ENCODE results near the gene TMTC4.
A peak's percentile ranks its signal among the peaks of the same experiment; 100 is the strongest.
"Not testable (repeated sequence)": the region's sequence is repeated elsewhere in the genome, so short reads cannot be mapped to it uniquely, and the experiment has no call there.

TMTC4 gene

GRCh38 chr13:100636441-100636840, 38.2 kb downstream of the TMTC4 start:
- no peak for DNase-seq (ENCODE audit: low spot score in 2 of 2)
- no peaks in the 10 kb centered on the region for H3K4me1 Mint-ChIP-seq
- H3K27ac Mint-ChIP-seq (ENCODE audit: low read depth) = no peak overlapping the region
- peaks cover 19% of the 10 kb centered on the region for H3K36me3 Mint-ChIP-seq (ENCODE audit: insufficient read depth)
- no peaks in the 10 kb centered on the region for H3K27me3 Mint-ChIP-seq
- H3K9me3 Mint-ChIP-seq = no peaks in the 10 kb centered on the region
- no peak overlapping the region for H3K4me3 Mint-ChIP-seq
- no peak for ATAC-seq (replicated peaks; ENCODE audit: extremely low read depth, poor library complexity, severe bottlenecking)

GRCh38 chr13:100636004-100636403, 38.6 kb downstream of the TMTC4 start:
- H3K9me3 Mint-ChIP-seq = no peaks in the 10 kb centered on the region
- no peak for DNase-seq (ENCODE audit: low spot score in 2 of 2)
- no peaks in the 10 kb centered on the region for H3K4me1 Mint-ChIP-seq
- no peak overlapping the region for H3K27ac Mint-ChIP-seq (ENCODE audit: low read depth)
- H3K36me3 Mint-ChIP-seq (ENCODE audit: insufficient read depth) = peaks cover 16% of the 10 kb centered on the region
- no peak overlapping the region for H3K4me3 Mint-ChIP-seq
- ATAC-seq (replicated peaks; ENCODE audit: extremely low read depth, poor library complexity, severe bottlenecking) = no peak
- H3K27me3 Mint-ChIP-seq = no peaks in the 10 kb centered on the region

GRCh38 chr13:100634696-100635095, 39.9 kb downstream of the TMTC4 start:
- no peaks in the 10 kb centered on the region for H3K4me1 Mint-ChIP-seq
- ATAC-seq (replicated peaks; ENCODE audit: extremely low read depth, poor library complexity, severe bottlenecking) (no peak), DNase-seq (ENCODE audit: low spot score in 2 of 2) (no peak)
- no peak overlapping the region for H3K4me3 Mint-ChIP-seq
- no peaks in the 10 kb centered on the region for H3K9me3 Mint-ChIP-seq
- H3K36me3 Mint-ChIP-seq (ENCODE audit: insufficient read depth) = peaks cover 16% of the 10 kb centered on the region
- no peak overlapping the region for H3K27ac Mint-ChIP-seq (ENCODE audit: low read depth)
- H3K27me3 Mint-ChIP-seq = no peaks in the 10 kb centered on the region

GRCh38 chr13:100633461-100633860, 41.1 kb downstream of the TMTC4 start:
- Mint-ChIP-seq H3K27me3 (no peaks in the 10 kb centered on the region), H3K9me3 (no peaks in the 10 kb centered on the region), H3K4me1 (no peaks in the 10 kb centered on the region), H3K36me3 (ENCODE audit: insufficient read depth) (peaks cover 20% of the 10 kb centered on the region), H3K27ac (ENCODE audit: low read depth) (peak overlapping the region; percentile 22), H3K4me3 (no peak overlapping the region)
- ATAC-seq (replicated peaks; ENCODE audit: extremely low read depth, poor library complexity, severe bottlenecking) (no peak), DNase-seq (ENCODE audit: low spot score in 2 of 2) (no peak)

- ATAC-seq (replicated peaks; ENCODE audit: extremely low read depth, poor library complexity, severe bottlenecking) (no peak), DNase-seq (ENCODE audit: low spot score in 2 of 2) (no peak)
- H3K36me3 Mint-ChIP-seq (ENCODE audit: insufficient read depth) = peaks cover 23% of the 10 kb centered on the region
- no peak overlapping the region for H3K4me3 Mint-ChIP-seq
- no peaks in the 10 kb centered on the region for H3K9me3 Mint-ChIP-seq
- H3K4me1 Mint-ChIP-seq = no peaks in the 10 kb centered on the region
- H3K27me3 Mint-ChIP-seq = no peaks in the 10 kb centered on the region
- no peak overlapping the region for H3K27ac Mint-ChIP-seq (ENCODE audit: low read depth)
These were observed 44.0 kb downstream of the TMTC4 start for GRCh38 chr13:100630555-100630954.

- DNase-seq (ENCODE audit: low spot score in 2 of 2) (no peak), ATAC-seq (replicated peaks; ENCODE audit: extremely low read depth, poor library complexity, severe bottlenecking) (no peak)
- Mint-ChIP-seq H3K27ac (ENCODE audit: low read depth) (no peak overlapping the region), H3K4me1 (no peaks in the 10 kb centered on the region), H3K36me3 (ENCODE audit: insufficient read depth) (peaks cover 27% of the 10 kb centered on the region), H3K27me3 (no peaks in the 10 kb centered on the region), H3K4me3 (no peak overlapping the region), H3K9me3 (no peaks in the 10 kb centered on the region)
These were observed 47.5 kb downstream of the TMTC4 start for GRCh38 chr13:100627120-100627519.

GRCh38 chr13:100625447-100625846, 49.1 kb downstream of the TMTC4 start:
- DNase-seq (ENCODE audit: low spot score in 2 of 2) (no peak), ATAC-seq (replicated peaks; ENCODE audit: extremely low read depth, poor library complexity, severe bottlenecking) (no peak)
- no peak overlapping the region for H3K27ac Mint-ChIP-seq (ENCODE audit: low read depth)
- H3K36me3 Mint-ChIP-seq (ENCODE audit: insufficient read depth) = peaks cover 25% of the 10 kb centered on the region
- peaks cover 4% of the 10 kb centered on the region for H3K4me1 Mint-ChIP-seq
- no peaks in the 10 kb centered on the region for H3K9me3 Mint-ChIP-seq
- no peaks in the 10 kb centered on the region for H3K27me3 Mint-ChIP-seq
- H3K4me3 Mint-ChIP-seq = no peak overlapping the region

GRCh38 chr13:100620792-100621191, 53.8 kb downstream of the TMTC4 start:
- DNase-seq (ENCODE audit: low spot score in 2 of 2) (no peak), ATAC-seq (replicated peaks; ENCODE audit: extremely low read depth, poor library complexity, severe bottlenecking) (no peak)
- H3K27ac Mint-ChIP-seq (ENCODE audit: low read depth) = no peak overlapping the region
- H3K36me3 Mint-ChIP-seq (ENCODE audit: insufficient read depth) = peaks cover 15% of the 10 kb centered on the region
- H3K27me3 Mint-ChIP-seq = no peaks in the 10 kb centered on the region
- no peak overlapping the region for H3K4me3 Mint-ChIP-seq
- peaks cover 8% of the 10 kb centered on the region for H3K4me1 Mint-ChIP-seq
- H3K9me3 Mint-ChIP-seq = no peaks in the 10 kb centered on the region

- H3K4me1 Mint-ChIP-seq = peaks cover 8% of the 10 kb centered on the region
- H3K9me3 Mint-ChIP-seq = no peaks in the 10 kb centered on the region
- peaks cover 10% of the 10 kb centered on the region for H3K36me3 Mint-ChIP-seq (ENCODE audit: insufficient read depth)
- no peak overlapping the region for H3K4me3 Mint-ChIP-seq
- H3K27me3 Mint-ChIP-seq = no peaks in the 10 kb centered on the region
- no peak overlapping the region for H3K27ac Mint-ChIP-seq (ENCODE audit: low read depth)
- DNase-seq (ENCODE audit: low spot score in 2 of 2) = no peak
- ATAC-seq (replicated peaks; ENCODE audit: extremely low read depth, poor library complexity, severe bottlenecking) = no peak
These were observed 54.7 kb downstream of the TMTC4 start for GRCh38 chr13:100619940-100620339.

GRCh38 chr13:100618897-100619296, 55.7 kb downstream of the TMTC4 start:
- not testable (repeated sequence) for H3K4me1 Mint-ChIP-seq; H3K4me3 Mint-ChIP-seq; H3K9me3 Mint-ChIP-seq; DNase-seq (ENCODE audit: low spot score in 2 of 2); H3K36me3 Mint-ChIP-seq (ENCODE audit: insufficient read depth); H3K27me3 Mint-ChIP-seq; H3K27ac Mint-ChIP-seq (ENCODE audit: low read depth); ATAC-seq (replicated peaks; ENCODE audit: extremely low read depth, poor library complexity, severe bottlenecking)

- Mint-ChIP-seq H3K9me3 (no peaks in the 10 kb centered on the region), H3K27me3 (no peaks in the 10 kb centered on the region), H3K4me3 (no peak overlapping the region), H3K4me1 (peaks cover 18% of the 10 kb centered on the region), H3K36me3 (ENCODE audit: insufficient read depth) (peaks cover 8% of the 10 kb centered on the region), H3K27ac (ENCODE audit: low read depth) (peak overlapping the region; percentile 20)
- no peak for DNase-seq (ENCODE audit: low spot score in 2 of 2)
- no peak for ATAC-seq (replicated peaks; ENCODE audit: extremely low read depth, poor library complexity, severe bottlenecking)
These were observed 61.6 kb downstream of the TMTC4 start for GRCh38 chr13:100613031-100613430.

GRCh38 chr13:100611678-100612492, 62.7 kb downstream of the TMTC4 start:
- DNase-seq (ENCODE audit: low spot score in 2 of 2) (peak in 1 of 2 donors; percentile 32), ATAC-seq (replicated peaks; ENCODE audit: extremely low read depth, poor library complexity, severe bottlenecking) (peak; percentile 61)
- H3K36me3 Mint-ChIP-seq (ENCODE audit: insufficient read depth) = peaks cover 8% of the 10 kb centered on the region
- peak overlapping the region; percentile 12 for H3K4me3 Mint-ChIP-seq
- H3K9me3 Mint-ChIP-seq = no peaks in the 10 kb centered on the region
- peaks cover 22% of the 10 kb centered on the region for H3K4me1 Mint-ChIP-seq
- peak overlapping the region; percentile 20 for H3K27ac Mint-ChIP-seq (ENCODE audit: low read depth)
- no peaks in the 10 kb centered on the region for H3K27me3 Mint-ChIP-seq
